Measurements from ENCODE around the gene VEGFA.

- no peak for TF ChIP-seq POLR2A (IDR thresholded peaks at IDR 0.05)
- TF ChIP-seq CTCF (IDR thresholded peaks at IDR 0.05), result no peak
- TF ChIP-seq POLR2AphosphoS5 (IDR thresholded peaks at IDR 0.05; ENCODE audit: insufficient read depth in 1 of 2, low read depth in 1 of 2), result no peak
Measured at GRCh38 chr6:43781941-43782704, 12.1 kb downstream of the VEGFA start.

All from vagina (tissue), 2 donors.